OCI-LY3 (cell line): ENCODE data around the gene NDUFS6.

ENCODE experiments used
- H2AFZ ChIP-seq: fragments of 200-600, 300-600 bp; shearing (Covaris generic); 2 replicates; pipeline ENCODE4 v1.6.0; 2014; ENCODE audit warnings: antibody characterized with exemption, low read depth, low read length
- H3K27ac ChIP-seq: fragments of 200-600, 300-600 bp; sonication (generic); 2 replicates; pipeline ENCODE4 v1.5.1; 2014; ENCODE audit warnings: mild to moderate bottlenecking, low read length, moderate library complexity, mixed read lengths
- H3K27me3 ChIP-seq: fragments of 200-600, 300-600 bp; sonication (generic); 2 replicates; pipeline ENCODE4 v1.6.1; 2014; ENCODE audit warnings: low read depth, low read length, mixed read lengths
- H3K36me3 ChIP-seq: fragments of 200-600, 300-600 bp; sonication (generic); replicated peaks from 2 replicates; pipeline ENCODE3; 2014; ENCODE audit warnings: low read depth, low read length, mixed read lengths
- H3K4me1 ChIP-seq: fragments of 300-600, 200-600 bp; sonication (generic); 2 replicates; pipeline ENCODE4 v1.6.1; 2014; ENCODE audit warnings: low read length, mixed read lengths
- H3K4me2 ChIP-seq: fragments of 200-600, 300-600 bp; sonication (generic); 2 replicates; pipeline ENCODE4 v1.6.1; 2014; ENCODE audit warnings: low read length, mixed read lengths
- H3K4me3 ChIP-seq: fragments of 300-600, 200-600 bp; sonication (generic); 2 replicates; pipeline ENCODE4 v1.5.1; 2014; ENCODE audit warnings: antibody characterized with exemption, mild to moderate bottlenecking, low read length, moderate library complexity
- H3K79me2 ChIP-seq: fragments of 300-600, 200-600 bp; shearing (Covaris generic); 2 replicates; pipeline ENCODE4 v1.6.1; 2014; ENCODE audit warnings: mild to moderate bottlenecking, low read length, mixed read lengths
- H3K9ac ChIP-seq: fragments of 300-600, 200-600 bp; shearing (Covaris generic); 2 replicates; pipeline ENCODE4 v1.6.0; 2014; ENCODE audit warnings: mild to moderate bottlenecking, low read length, moderate library complexity
- H3K9me3 ChIP-seq: fragments of 200-600, 300-600 bp; shearing (Covaris generic); 2 replicates; pipeline ENCODE4 v1.6.1; 2014; ENCODE audit warnings: low read length, mixed read lengths; ENCODE audit not compliant: insufficient read depth
- H4K20me1 ChIP-seq: fragments of 200-600, 300-600 bp; sonication (generic); 2 replicates; pipeline ENCODE4 v1.6.1; 2016; ENCODE audit warnings: low read length, mixed read lengths; ENCODE audit not compliant: insufficient read depth
- EZH2phosphoT487 ChIP-seq: fragments of 200-600 bp; shearing (Covaris generic); IDR thresholded peaks from 2 replicates; pipeline ENCODE4 v1.6.1; 2018; ENCODE audit warnings: antibody characterized with exemption, mixed run types, low read depth
- TF ChIP-seq, protein P1 (sequence below): fragments of 200-600, 300-600 bp; sonication (generic); IDR thresholded peaks from 2 replicates; pipeline ENCODE4 v1.5.1; 2014; ENCODE audit warnings: antibody characterized with exemption, low read length, low read depth

NDUFS6 gene

DNA sequence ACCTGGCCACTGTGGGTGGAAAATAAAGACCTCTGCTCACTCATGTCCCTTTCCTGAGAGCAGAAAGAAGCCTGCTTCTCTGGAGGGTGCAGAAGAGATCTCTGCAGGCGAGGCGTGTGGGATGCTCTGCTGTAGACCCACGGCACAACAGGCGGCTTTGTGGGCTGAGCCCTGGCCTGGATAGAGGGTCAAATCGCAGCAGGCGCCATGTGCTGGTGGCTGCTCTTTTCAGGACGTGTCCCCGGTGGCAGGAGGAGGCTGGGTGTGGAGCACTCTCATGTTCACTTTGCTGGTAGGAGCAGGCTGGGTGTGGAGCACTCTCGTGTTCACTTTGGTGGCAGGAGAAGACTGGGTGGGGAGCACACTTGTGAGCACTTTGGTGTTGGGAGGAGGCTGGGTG, 46.4 kb downstream of the NDUFS6 start:
- no peak overlapping the region for H3K9ac ChIP-seq
- H3K27me3 ChIP-seq: no peaks in the 10 kb centered on the region
- H3K4me1 ChIP-seq: no peaks in the 10 kb centered on the region
- H3K9me3 ChIP-seq: no peaks in the 10 kb centered on the region
- H3K4me2 ChIP-seq: no peak overlapping the region
- H3K36me3 ChIP-seq: no peaks in the 10 kb centered on the region
- no peaks in the 10 kb centered on the region for H4K20me1 ChIP-seq
- no peak overlapping the region for H3K27ac ChIP-seq
- no peaks in the 10 kb centered on the region for H3K79me2 ChIP-seq
- H2AFZ ChIP-seq: no peak overlapping the region
- no peak overlapping the region for H3K4me3 ChIP-seq
- no peak for TF ChIP-seq EZH2phosphoT487
- TF ChIP-seq, protein P1, sequence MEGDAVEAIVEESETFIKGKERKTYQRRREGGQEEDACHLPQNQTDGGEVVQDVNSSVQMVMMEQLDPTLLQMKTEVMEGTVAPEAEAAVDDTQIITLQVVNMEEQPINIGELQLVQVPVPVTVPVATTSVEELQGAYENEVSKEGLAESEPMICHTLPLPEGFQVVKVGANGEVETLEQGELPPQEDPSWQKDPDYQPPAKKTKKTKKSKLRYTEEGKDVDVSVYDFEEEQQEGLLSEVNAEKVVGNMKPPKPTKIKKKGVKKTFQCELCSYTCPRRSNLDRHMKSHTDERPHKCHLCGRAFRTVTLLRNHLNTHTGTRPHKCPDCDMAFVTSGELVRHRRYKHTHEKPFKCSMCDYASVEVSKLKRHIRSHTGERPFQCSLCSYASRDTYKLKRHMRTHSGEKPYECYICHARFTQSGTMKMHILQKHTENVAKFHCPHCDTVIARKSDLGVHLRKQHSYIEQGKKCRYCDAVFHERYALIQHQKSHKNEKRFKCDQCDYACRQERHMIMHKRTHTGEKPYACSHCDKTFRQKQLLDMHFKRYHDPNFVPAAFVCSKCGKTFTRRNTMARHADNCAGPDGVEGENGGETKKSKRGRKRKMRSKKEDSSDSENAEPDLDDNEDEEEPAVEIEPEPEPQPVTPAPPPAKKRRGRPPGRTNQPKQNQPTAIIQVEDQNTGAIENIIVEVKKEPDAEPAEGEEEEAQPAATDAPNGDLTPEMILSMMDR: no peak

DNA sequence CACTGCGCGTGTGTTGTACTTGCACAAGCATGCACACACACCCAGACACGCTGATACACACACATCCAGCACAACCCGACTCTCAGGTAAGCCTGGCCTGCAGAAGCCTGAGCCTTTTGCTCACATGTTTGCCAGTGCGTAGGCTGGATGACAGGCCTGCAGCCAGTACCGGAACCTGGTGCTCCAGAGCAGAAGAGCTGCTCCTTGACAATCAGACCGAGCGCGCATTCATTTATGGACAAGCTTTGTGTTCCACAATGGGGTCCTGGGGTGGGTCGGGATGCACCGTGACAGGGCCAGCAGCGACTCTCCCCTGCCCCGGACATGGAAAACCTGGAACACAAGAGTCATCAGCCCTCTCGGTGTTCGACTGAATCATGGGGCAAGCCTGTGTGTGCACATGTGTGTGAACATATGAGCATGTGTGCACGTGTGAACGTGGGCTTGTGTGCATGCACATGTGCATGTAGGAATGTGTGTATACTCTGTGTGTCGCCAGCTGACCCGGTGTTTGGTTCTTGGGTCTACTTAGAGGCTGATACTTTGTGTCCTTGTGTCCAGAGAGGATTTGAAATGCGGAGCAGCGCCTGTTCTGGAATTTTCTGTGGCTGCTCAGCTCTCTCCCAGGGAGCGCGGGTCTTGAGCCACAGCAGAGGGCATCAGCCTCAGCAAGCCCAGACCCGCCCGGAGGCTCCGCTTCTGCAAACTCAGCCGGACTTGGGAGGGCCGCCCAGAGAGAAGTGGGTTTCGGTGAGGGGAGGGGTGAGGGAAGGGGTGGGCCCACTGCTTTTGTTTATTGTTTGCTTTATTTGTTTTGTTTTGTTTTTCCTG, 49.3 kb downstream of the NDUFS6 start:
- H3K4me1 ChIP-seq: no peaks in the 10 kb centered on the region
- H3K27ac ChIP-seq: no peak overlapping the region
- no peak overlapping the region for H3K4me2 ChIP-seq
- H3K27me3 ChIP-seq: no peaks in the 10 kb centered on the region
- no peak overlapping the region for H3K9ac ChIP-seq
- no peaks in the 10 kb centered on the region for H4K20me1 ChIP-seq
- no peaks in the 10 kb centered on the region for H3K79me2 ChIP-seq
- H3K9me3 ChIP-seq: no peaks in the 10 kb centered on the region
- TF ChIP-seq, protein P1: no peak
- no peak for TF ChIP-seq EZH2phosphoT487
- H3K36me3 ChIP-seq: no peaks in the 10 kb centered on the region
- H2AFZ ChIP-seq: no peak overlapping the region
- no peak overlapping the region for H3K4me3 ChIP-seq

DNA sequence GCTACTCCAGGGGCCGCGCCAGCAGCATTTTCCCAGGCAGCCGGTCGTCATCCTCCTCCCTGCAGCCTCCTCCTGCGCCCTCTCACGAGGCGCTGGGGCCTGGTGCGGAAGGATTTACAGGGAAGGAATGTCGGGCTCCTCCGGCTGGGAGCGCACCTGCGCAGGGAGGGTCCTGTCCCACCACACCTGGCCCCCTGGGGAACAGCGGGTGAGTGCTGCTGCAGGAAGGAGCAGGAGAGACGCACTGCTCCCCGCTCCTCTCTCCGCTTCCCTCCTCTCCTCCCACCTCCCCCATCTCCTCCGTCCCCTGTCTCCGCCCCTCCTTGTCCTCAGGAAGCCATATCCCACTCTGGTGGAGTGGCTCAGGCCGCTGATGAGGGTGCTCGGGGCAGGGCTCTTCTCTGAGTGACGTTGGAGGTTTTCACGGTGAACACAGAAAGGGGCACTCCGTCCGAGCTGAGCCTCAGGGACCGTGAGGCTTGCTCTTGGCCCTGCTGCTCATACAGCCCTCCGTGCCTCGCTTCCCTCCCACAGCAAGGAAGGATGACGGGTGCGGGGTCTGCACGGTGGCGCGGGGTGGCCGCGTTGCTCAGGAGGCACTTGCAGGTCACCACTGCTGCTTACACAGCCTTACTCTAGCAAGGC, 50.2 kb downstream of the NDUFS6 start:
- Histone ChIP-seq H4K20me1 (no peaks in the 10 kb centered on the region), H3K27ac (no peak overlapping the region), H3K79me2 (no peaks in the 10 kb centered on the region), H3K36me3 (no peaks in the 10 kb centered on the region), H3K9ac (no peak overlapping the region), H3K4me2 (no peak overlapping the region), H3K27me3 (no peaks in the 10 kb centered on the region), H3K4me3 (no peak overlapping the region), H2AFZ (no peak overlapping the region), H3K9me3 (no peaks in the 10 kb centered on the region), H3K4me1 (no peaks in the 10 kb centered on the region)
- TF ChIP-seq, protein P1: no peak
- no peak for TF ChIP-seq EZH2phosphoT487

DNA sequence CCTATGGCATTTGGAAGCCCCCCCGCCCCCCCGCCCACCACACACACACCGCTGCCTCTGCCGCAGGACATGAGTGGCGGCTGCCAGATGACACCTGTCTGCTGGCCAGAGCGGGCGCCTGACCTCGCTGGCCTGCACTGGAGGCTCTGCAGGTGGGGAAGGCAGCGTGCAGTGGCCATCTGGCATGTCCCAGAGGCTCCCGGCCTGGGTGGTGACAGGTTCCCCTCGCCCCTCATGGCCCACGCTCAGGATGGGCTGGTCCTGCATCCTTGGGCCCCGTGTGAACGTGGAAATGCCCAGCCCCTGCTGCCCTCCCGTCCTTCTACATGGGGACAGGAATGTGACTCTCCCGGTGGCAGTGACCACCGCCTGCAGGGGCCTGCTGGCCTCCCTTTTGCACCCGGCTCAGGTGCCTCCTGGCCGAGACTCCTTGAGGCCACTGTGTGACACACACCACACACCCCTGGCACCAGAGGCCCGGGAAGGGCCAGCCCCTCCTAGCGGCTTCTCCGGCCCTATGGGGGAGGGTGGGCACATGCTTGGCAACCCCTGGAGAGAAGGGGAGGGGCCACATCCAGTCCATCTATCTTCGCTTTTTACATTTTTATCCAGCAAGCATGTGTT, 51.2 kb downstream of the NDUFS6 start:
- H3K27me3 ChIP-seq: no peaks in the 10 kb centered on the region
- no peak overlapping the region for H3K4me3 ChIP-seq
- TF ChIP-seq EZH2phosphoT487: no peak

More for the DNA sequence above, 51.2 kb downstream of the NDUFS6 start:
- no peaks in the 10 kb centered on the region for H3K4me1 ChIP-seq
- no peaks in the 10 kb centered on the region for H4K20me1 ChIP-seq
- no peak overlapping the region for H2AFZ ChIP-seq
- H3K9ac ChIP-seq: no peak overlapping the region
- H3K9me3 ChIP-seq: no peaks in the 10 kb centered on the region
- no peak overlapping the region for H3K4me2 ChIP-seq
- H3K27ac ChIP-seq: no peak overlapping the region
- no peaks in the 10 kb centered on the region for H3K79me2 ChIP-seq
- H3K36me3 ChIP-seq: no peaks in the 10 kb centered on the region
